C4-2B (cell line): Measurements from ENCODE around the gene JPT1.

Source experiments
- CTCF ChIP-seq: fragments of 450-650 bp; conservative IDR thresholded peaks from 2 replicates; pipeline ENCODE4 v1.5.1; 2017; ENCODE audit warnings: mild to moderate bottlenecking
- ZFX ChIP-seq: fragments of 450-650 bp; IDR thresholded peaks from 2 replicates; pipeline ENCODE4 v1.6.1; 2017

- no peak for TF ChIP-seq CTCF
- no peak for TF ChIP-seq ZFX
Measured at GRCh38 chr17:75118307-75118706, 36.0 kb downstream of the JPT1 start.
